ENCODE measurements around the gene MRPL57. TPM values are rescaled to one million over a fixed set of nuclear protein-coding genes. Genes with fewer than 3 reads are reported as not detected.

Gene MRPL57
- total RNA-seq, result 45.1 and 53.3 TPM in 2 replicates

GRCh38 chr13:21176215-21176981, at the start of gene MRPL57, which contains the start of gene SKA3:
Gene MRPL57 (plus strand): TSS chr13:21176658. CDS start chr13:21176917, 259 bp downstream.
Gene SKA3 (minus strand): TSS chr13:21176552. CDS start chr13:21176477, 75 bp downstream.

Other genes starting within 250 kb of the MRPL57 start
- 5.8 and 10.6 TPM in 2 replicates for gene LATS2, start 115.1 kb upstream of the MRPL57 start, total RNA-seq
- 32.8 and 49.7 TPM in 2 replicates for gene SAP18, start 36.5 kb upstream of the MRPL57 start, total RNA-seq
- 3.8 and 6.0 TPM in 2 replicates for gene SKA3, start 106 bp upstream of the MRPL57 start, total RNA-seq

All from tracheal epithelial cell (primary cell).